Measurements from ENCODE around the gene IL17RD.

Gene IL17RD

GRCh38 chr3:57154470-57155309 lies 10.5 kb downstream of the IL17RD start:
- POLR2A ChIA-PET = no interaction called here
- Histone ChIP-seq H3K9me3 (ENCODE audit: control extremely low read depth in 1 of 5, control insufficient read depth in 4 of 5, insufficient read depth in 2 of 5, low read depth in 1 of 5, low read length in 4 of 5) (no peaks in the 10 kb centered on the region), H3K27me3 (replicated peaks in 2 of 5; ENCODE audit: control insufficient read depth in 4 of 5, insufficient read depth in 5 of 5, low read length in 4 of 5) (peaks cover 2 to 82% (median 37%) of the 10 kb centered on the region in 5 experiments), H3K4me3 (ENCODE audit: control insufficient read depth in 1 of 7, extremely low read depth in 1 of 7, insufficient read depth in 4 of 7, low read depth in 2 of 7, low read length in 6 of 7) (no peak overlapping the region), H3K27ac (ENCODE audit: insufficient read depth in 1 of 2, low read depth in 1 of 2, low read length in 2 of 2, poor library complexity in 1 of 2, severe bottlenecking in 2 of 2) (no peak overlapping the region), H3K36me3 (ENCODE audit: control insufficient read depth in 4 of 4, insufficient read depth in 4 of 4, low read length in 3 of 4) (no peaks in the 10 kb centered on the region), H3K4me1 (ENCODE audit: control extremely low read depth in 1 of 4, control insufficient read depth in 4 of 4, insufficient read depth in 4 of 4, low read length in 3 of 4) (peaks cover 0 to 10% (median 8%) of the 10 kb centered on the region in 4 experiments)
- CTCF ChIA-PET = interaction anchor here (1.3 kb wide), 1 partner anchor 12 kb away, joined by 4 read pairs; no protein-coding TSS in a partner anchor
- DNase-seq = no peak
- WGBS (ENCODE audit: insufficient coverage) = 71% methylated on average over 13 of the region's 15 CpGs

GRCh38 chr3:57152151-57153143 lies 12.7 kb downstream of the IL17RD start:
- H3K4me3 ChIP-seq (ENCODE audit: control insufficient read depth in 1 of 7, extremely low read depth in 1 of 7, insufficient read depth in 4 of 7, low read depth in 2 of 7, low read length in 6 of 7) = no peak overlapping the region
- no peaks in the 10 kb centered on the region for H3K9me3 ChIP-seq (ENCODE audit: control extremely low read depth in 1 of 5, control insufficient read depth in 4 of 5, insufficient read depth in 2 of 5, low read depth in 1 of 5, low read length in 4 of 5)
- H3K4me1 ChIP-seq (ENCODE audit: control extremely low read depth in 1 of 4, control insufficient read depth in 4 of 4, insufficient read depth in 4 of 4, low read length in 3 of 4) = no peaks in the 10 kb centered on the region
- 82% methylated on average over 12 of the region's 19 CpGs for WGBS (ENCODE audit: insufficient coverage)
- DNase-seq = no peak
- ChIA-PET CTCF (interaction anchor here (0.8 to 1.3 kb wide), 2 partner anchors 12 to 16 kb away, joined by 3 read pairs; no protein-coding TSS in a partner anchor), POLR2A (no interaction called here)
- H3K36me3 ChIP-seq (ENCODE audit: control insufficient read depth in 4 of 4, insufficient read depth in 4 of 4, low read length in 3 of 4) = no peaks in the 10 kb centered on the region
- H3K27ac ChIP-seq (ENCODE audit: insufficient read depth in 1 of 2, low read depth in 1 of 2, low read length in 2 of 2, poor library complexity in 1 of 2, severe bottlenecking in 2 of 2) = no peak overlapping the region
- H3K27me3 ChIP-seq (replicated peaks in 2 of 5; ENCODE audit: control insufficient read depth in 4 of 5, insufficient read depth in 5 of 5, low read length in 4 of 5) = peaks cover 2 to 63% (median 32%) of the 10 kb centered on the region in 5 experiments

- H3K4me1 ChIP-seq (ENCODE audit: control extremely low read depth in 1 of 4, control insufficient read depth in 4 of 4, insufficient read depth in 4 of 4, low read length in 3 of 4) = no peaks in the 10 kb centered on the region
- WGBS (ENCODE audit: insufficient coverage) = 90% methylated on average over 2 of the region's 3 CpGs
- no peaks in the 10 kb centered on the region for H3K36me3 ChIP-seq (ENCODE audit: control insufficient read depth in 4 of 4, insufficient read depth in 4 of 4, low read length in 3 of 4)
- DNase-seq = no peak
- ChIA-PET POLR2A (no interaction called here), CTCF (interaction anchor here (0.8 to 1.3 kb wide), 2 partner anchors 12 to 17 kb away, joined by 3 read pairs; no protein-coding TSS in a partner anchor)
- no peak overlapping the region for H3K4me3 ChIP-seq (ENCODE audit: control insufficient read depth in 1 of 7, extremely low read depth in 1 of 7, insufficient read depth in 4 of 7, low read depth in 2 of 7, low read length in 6 of 7)
- H3K27me3 ChIP-seq (replicated peaks in 2 of 5; ENCODE audit: control insufficient read depth in 4 of 5, insufficient read depth in 5 of 5, low read length in 4 of 5) = peaks cover 2 to 58% (median 27%) of the 10 kb centered on the region in 5 experiments
- H3K9me3 ChIP-seq (ENCODE audit: control extremely low read depth in 1 of 5, control insufficient read depth in 4 of 5, insufficient read depth in 2 of 5, low read depth in 1 of 5, low read length in 4 of 5) = no peaks in the 10 kb centered on the region
- no peak overlapping the region for H3K27ac ChIP-seq (ENCODE audit: insufficient read depth in 1 of 2, low read depth in 1 of 2, low read length in 2 of 2, poor library complexity in 1 of 2, severe bottlenecking in 2 of 2)
Observed at GRCh38 chr3:57151749-57152148, 13.4 kb downstream of the IL17RD start.

GRCh38 chr3:57151021-57151449 lies 14.1 kb downstream of the IL17RD start:
- Histone ChIP-seq H3K4me1 (ENCODE audit: control extremely low read depth in 1 of 4, control insufficient read depth in 4 of 4, insufficient read depth in 4 of 4, low read length in 3 of 4) (no peaks in the 10 kb centered on the region), H3K4me3 (ENCODE audit: control insufficient read depth in 1 of 7, extremely low read depth in 1 of 7, insufficient read depth in 4 of 7, low read depth in 2 of 7, low read length in 6 of 7) (no peak overlapping the region), H3K27me3 (replicated peaks in 2 of 5; ENCODE audit: control insufficient read depth in 4 of 5, insufficient read depth in 5 of 5, low read length in 4 of 5) (peaks cover 2 to 51% (median 27%) of the 10 kb centered on the region in 5 experiments), H3K36me3 (ENCODE audit: control insufficient read depth in 4 of 4, insufficient read depth in 4 of 4, low read length in 3 of 4) (no peaks in the 10 kb centered on the region), H3K27ac (ENCODE audit: insufficient read depth in 1 of 2, low read depth in 1 of 2, low read length in 2 of 2, poor library complexity in 1 of 2, severe bottlenecking in 2 of 2) (no peak overlapping the region), H3K9me3 (ENCODE audit: control extremely low read depth in 1 of 5, control insufficient read depth in 4 of 5, insufficient read depth in 2 of 5, low read depth in 1 of 5, low read length in 4 of 5) (no peaks in the 10 kb centered on the region)
- CTCF ChIA-PET = interaction anchor here (1.3 kb wide), 1 partner anchor 17 kb away, joined by 3 read pairs; no protein-coding TSS in a partner anchor
- POLR2A ChIA-PET = no interaction called here
- WGBS (ENCODE audit: insufficient coverage) = 100% methylated on average over 1 of the region's 2 CpGs
- no peak for DNase-seq

GRCh38 chr3:57150113-57150581 lies 15.0 kb downstream of the IL17RD start:
- Histone ChIP-seq H3K36me3 (ENCODE audit: control insufficient read depth in 4 of 4, insufficient read depth in 4 of 4, low read length in 3 of 4) (no peaks in the 10 kb centered on the region), H3K27ac (ENCODE audit: insufficient read depth in 1 of 2, low read depth in 1 of 2, low read length in 2 of 2, poor library complexity in 1 of 2, severe bottlenecking in 2 of 2) (no peak overlapping the region), H3K4me1 (ENCODE audit: control extremely low read depth in 1 of 4, control insufficient read depth in 4 of 4, insufficient read depth in 4 of 4, low read length in 3 of 4) (no peaks in the 10 kb centered on the region), H3K27me3 (replicated peaks in 2 of 5; ENCODE audit: control insufficient read depth in 4 of 5, insufficient read depth in 5 of 5, low read length in 4 of 5) (peaks cover 2 to 44% (median 24%) of the 10 kb centered on the region in 5 experiments), H3K9me3 (ENCODE audit: control extremely low read depth in 1 of 5, control insufficient read depth in 4 of 5, insufficient read depth in 2 of 5, low read depth in 1 of 5, low read length in 4 of 5) (no peaks in the 10 kb centered on the region), H3K4me3 (ENCODE audit: control insufficient read depth in 1 of 7, extremely low read depth in 1 of 7, insufficient read depth in 4 of 7, low read depth in 2 of 7, low read length in 6 of 7) (no peak overlapping the region)
- ChIA-PET POLR2A (no interaction called here), CTCF (interaction anchor here (0.6 kb wide), 1 partner anchor 182 kb away, joined by 3 read pairs; no protein-coding TSS in a partner anchor)
- no peak for DNase-seq
- 90% methylated on average over 7 of the region's 7 CpGs for WGBS (ENCODE audit: insufficient coverage)

GRCh38 chr3:57147071-57147470 lies 18.1 kb downstream of the IL17RD start:
- H3K27me3 ChIP-seq (replicated peaks in 2 of 5; ENCODE audit: control insufficient read depth in 4 of 5, insufficient read depth in 5 of 5, low read length in 4 of 5) = peaks cover 3 to 41% (median 26%) of the 10 kb centered on the region in 5 experiments
- no peak for DNase-seq
- no peaks in the 10 kb centered on the region for H3K36me3 ChIP-seq (ENCODE audit: control insufficient read depth in 4 of 4, insufficient read depth in 4 of 4, low read length in 3 of 4)
- H3K27ac ChIP-seq (ENCODE audit: insufficient read depth in 1 of 2, low read depth in 1 of 2, low read length in 2 of 2, poor library complexity in 1 of 2, severe bottlenecking in 2 of 2) = no peak overlapping the region
- H3K9me3 ChIP-seq (ENCODE audit: control extremely low read depth in 1 of 5, control insufficient read depth in 4 of 5, insufficient read depth in 2 of 5, low read depth in 1 of 5, low read length in 4 of 5) = no peaks in the 10 kb centered on the region
- H3K4me3 ChIP-seq (ENCODE audit: control insufficient read depth in 1 of 7, extremely low read depth in 1 of 7, insufficient read depth in 4 of 7, low read depth in 2 of 7, low read length in 6 of 7) = no peak overlapping the region
- CTCF ChIA-PET = interaction anchor here (0.7 to 2.1 kb wide), 8 partner anchors 10 to 446 kb away, joined by 3 to 7 read pairs (median 3); no protein-coding TSS in a partner anchor
- POLR2A ChIA-PET = interaction anchor here (0.6 to 0.7 kb wide), 3 partner anchors 9 to 978 kb away, joined by 3 read pairs; no protein-coding TSS in a partner anchor
- no peaks in the 10 kb centered on the region for H3K4me1 ChIP-seq (ENCODE audit: control extremely low read depth in 1 of 4, control insufficient read depth in 4 of 4, insufficient read depth in 4 of 4, low read length in 3 of 4)
- WGBS (ENCODE audit: insufficient coverage) = 100% methylated on average over 2 of the region's 2 CpGs
